NCI-H526 (cell line): ENCODE data around the gene MATR3.
A peak's percentile ranks its signal among the peaks of the same experiment; 100 is the strongest.
"Not testable (repeated sequence)": the region's sequence is repeated elsewhere in the genome, so short reads cannot be mapped to it uniquely, and the experiment has no call there.

Experiments used
- DNase-seq, 2 experiments: peaks; one replicate each; lab custom pipeline; 2025; lab: John Stamatoyannopoulos, UW

The MATR3 gene, protein sequence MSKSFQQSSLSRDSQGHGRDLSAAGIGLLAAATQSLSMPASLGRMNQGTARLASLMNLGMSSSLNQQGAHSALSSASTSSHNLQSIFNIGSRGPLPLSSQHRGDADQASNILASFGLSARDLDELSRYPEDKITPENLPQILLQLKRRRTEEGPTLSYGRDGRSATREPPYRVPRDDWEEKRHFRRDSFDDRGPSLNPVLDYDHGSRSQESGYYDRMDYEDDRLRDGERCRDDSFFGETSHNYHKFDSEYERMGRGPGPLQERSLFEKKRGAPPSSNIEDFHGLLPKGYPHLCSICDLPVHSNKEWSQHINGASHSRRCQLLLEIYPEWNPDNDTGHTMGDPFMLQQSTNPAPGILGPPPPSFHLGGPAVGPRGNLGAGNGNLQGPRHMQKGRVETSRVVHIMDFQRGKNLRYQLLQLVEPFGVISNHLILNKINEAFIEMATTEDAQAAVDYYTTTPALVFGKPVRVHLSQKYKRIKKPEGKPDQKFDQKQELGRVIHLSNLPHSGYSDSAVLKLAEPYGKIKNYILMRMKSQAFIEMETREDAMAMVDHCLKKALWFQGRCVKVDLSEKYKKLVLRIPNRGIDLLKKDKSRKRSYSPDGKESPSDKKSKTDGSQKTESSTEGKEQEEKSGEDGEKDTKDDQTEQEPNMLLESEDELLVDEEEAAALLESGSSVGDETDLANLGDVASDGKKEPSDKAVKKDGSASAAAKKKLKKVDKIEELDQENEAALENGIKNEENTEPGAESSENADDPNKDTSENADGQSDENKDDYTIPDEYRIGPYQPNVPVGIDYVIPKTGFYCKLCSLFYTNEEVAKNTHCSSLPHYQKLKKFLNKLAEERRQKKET

DNA sequence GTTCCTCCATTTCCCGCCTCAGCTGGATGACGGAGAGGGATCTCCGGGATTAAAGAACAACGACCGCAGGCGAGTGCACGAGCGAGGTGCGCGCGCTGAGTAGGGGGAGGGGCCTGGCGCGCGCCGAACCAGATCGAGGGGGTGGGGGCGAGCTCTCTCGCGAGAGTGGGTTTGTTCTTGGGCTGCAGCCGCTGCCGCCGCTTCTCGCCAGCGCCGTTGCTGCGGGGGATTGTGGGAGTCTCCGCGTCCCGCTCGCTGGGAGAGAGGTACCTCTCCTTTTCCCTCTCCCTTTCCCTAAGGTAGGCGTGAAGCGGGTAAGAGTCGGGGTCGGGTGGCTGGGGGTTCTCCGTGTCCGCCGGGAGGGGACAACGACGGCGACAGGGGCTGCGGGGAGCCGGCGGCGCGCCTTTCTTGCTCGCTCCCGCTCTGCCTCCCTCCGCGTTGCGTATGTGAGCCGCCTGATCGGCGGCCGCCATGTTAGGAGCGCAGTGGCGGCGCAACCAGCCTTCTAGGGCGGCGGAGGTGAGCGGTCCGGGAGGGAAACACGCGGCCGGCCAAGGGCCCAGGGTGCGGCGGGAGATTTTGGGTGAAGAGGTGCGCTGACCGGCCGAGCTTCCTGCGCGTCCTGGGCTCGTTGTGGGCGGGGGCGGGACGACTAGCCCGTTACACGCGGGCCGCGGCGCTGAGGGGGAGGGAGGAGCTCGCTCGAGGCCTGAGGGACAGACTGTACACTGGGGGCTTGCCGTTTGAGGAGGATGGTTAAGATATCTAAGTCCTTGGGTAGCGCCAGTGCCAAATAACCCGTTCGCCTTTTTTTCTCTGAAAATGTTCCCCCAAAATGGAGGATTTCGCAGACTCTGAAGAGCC lies at the start of gene MATR3:
MATR3 (plus strand) TSS at position 234 of the 867 bp plus-strand sequence. CDS start 13,676 bp downstream, outside the sequence.
- DNase-seq, result peak; percentile 98 to 99

DNA sequence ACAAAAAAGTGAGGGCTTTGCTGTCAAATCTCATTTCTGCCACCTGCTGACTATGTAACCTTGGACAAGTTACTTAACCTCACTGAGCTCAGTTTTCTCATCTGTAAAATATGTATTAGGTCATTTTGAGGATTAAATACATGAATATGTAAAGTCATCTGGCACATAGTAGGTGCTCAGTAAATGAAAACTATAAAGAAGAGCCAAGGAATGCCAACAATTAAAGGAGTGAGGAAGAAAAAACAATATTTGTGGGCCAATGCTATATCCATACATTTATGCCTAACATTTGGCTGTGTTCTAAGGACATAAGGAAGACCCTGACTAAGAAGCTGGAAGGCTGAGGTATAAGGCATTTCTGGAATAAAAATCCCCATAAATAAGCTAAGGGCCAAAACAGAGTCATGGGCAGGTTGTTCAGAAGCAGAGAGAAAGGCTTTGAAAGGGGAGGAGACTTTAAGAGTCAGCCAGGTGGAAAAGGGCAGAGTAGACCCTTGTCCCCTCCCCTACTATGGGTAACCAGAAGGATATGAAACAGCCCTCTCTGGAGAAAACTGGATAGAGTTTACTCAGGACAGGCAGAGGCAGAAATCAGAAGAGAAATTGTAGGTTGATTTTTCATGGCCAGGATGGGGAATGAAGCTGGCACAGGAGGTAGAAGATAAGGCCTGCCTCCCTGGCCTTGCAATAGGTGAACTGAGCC lies 47.8 kb upstream of the MATR3 start:
- DNase-seq, result no peak

DNA sequence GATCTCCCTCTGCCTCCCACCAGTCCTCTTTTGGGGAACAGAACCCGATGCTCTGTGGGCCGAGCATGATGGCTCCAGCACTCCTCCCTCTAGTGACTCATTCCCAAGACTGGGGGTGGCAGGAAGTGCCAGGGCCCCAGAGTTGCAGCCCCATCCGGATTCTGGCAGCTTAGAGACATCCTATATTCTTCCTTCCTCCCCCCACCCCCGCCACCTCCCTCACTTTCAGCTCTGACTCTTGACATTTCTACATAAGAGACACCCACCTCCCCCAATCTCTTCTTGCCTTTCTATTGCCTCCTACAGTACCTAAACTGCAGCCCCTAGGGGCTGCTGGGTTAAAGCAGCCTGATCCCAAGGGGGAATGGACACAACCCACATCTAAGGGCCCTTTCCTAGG lies 47.1 kb upstream of the MATR3 start:
- no peak for DNase-seq

DNA sequence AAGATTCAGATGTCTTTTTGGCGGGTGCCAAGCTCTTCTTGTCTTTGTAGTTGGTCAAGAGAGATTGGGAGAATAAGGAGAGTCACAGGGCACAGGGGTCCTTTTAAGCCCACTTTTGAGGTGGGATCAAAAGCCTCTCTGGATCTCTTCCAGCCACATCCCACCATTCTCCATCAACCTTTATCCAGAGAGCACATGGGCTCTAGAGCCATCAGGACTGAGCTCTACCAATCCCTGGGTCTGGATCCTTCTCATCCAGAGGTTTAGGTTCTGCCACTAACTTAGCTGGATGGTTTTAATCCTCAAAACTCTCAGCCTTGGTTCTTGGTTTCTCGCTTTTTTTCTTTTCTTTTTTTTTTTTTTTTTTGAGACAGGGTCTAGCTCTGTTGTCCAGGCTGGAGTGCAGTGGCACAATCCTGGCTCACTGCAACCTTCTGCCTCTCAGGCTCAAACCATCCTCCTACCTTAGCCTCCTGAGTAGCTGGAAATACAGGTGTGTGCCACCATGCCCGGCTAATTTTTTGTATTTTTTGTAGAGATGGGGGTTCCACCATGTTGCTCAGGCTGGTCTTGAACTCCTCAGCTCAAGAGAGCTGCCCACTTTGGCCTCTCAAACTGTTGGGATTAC lies 44.6 kb upstream of the MATR3 start:
- DNase-seq, result no peak

DNA sequence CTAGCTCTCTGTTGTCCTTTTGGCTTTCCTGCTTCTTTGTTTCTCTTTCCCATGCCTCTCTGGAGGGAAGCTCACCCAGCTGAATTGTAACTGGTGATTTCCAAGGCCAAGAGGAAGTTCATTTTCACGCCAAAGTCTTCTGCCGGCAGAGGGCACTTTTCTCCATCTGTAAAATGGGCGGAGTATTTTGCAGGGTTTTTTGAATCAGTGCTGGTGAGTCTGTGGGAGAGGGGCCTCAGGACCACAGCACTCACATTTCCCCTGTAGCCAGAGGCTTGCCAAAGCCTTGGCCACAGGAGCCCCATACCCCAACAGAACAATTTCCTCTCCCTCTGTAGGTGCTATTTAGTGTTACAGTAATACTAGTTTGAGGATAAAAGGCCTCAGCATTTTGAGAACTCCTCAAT lies 42.3 kb upstream of the MATR3 start:
- DNase-seq, result no peak

DNA sequence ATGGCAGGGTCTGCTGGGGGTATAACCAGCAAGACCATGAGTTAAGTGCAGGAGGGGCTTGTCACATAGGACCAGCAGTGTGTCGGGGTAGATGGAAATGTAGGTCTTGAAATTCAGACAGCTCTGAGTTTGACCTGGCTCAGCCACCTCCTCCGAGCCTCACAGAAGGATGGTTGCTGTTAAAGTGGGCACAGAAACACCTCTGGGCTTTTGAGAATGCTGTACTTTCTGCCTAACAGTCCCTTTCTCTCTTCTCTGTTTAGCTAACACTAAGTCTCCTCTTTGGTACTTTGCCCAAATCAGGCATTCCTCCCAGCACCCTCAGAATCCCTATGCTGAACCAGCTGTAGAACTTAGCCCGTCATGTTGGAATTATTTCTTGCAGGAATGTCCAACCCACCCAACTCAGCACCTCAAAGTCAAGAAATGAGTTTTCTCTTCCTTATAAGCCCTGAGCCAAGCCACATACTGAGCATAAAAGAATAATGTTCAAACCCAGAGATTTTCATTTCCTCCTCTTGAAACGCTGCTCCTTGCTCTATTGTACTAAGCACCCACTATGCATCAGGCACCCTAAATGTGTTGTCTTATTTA lies 41.7 kb upstream of the MATR3 start:
- no peak for DNase-seq

DNA sequence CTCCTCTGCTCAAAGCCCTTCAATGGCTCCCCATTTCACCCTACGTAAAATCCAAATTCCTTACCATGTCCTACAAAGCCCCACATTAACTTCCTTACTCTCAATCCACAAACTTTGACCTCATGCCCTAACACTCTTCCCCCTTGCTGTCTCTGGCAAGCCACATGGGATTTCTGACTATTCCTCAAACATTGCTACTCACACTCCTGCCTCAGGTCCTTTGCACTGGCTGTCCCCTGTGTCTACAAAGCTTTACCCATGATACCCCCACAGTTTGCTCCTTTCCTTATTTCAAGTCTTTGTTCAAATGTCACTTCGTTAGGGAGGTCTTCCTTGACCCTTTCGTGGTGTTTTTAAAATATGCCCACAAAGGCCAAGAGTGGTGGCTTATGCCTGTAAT lies 40.4 kb upstream of the MATR3 start:
- no peak for DNase-seq

DNA sequence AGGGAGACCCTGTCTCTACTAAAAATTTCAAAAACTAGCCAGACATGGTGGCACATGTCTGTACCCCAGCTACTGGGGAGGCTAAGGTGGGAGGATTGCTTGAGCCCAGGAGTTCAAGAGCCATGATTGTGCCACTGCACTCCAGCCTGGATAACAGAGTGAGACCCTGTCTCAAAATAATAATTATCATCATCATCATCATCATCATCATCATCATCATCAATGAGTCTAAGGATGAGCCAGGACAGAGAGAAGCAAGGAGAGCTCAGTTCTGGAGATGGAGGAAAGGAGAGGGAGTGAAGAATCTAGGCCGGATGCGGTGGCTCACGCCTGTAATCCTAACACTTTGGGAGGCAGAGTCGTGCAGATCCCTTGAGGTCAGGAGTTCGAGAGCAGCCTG lies 36.7 kb upstream of the MATR3 start:
- DNase-seq, result no peak

DNA sequence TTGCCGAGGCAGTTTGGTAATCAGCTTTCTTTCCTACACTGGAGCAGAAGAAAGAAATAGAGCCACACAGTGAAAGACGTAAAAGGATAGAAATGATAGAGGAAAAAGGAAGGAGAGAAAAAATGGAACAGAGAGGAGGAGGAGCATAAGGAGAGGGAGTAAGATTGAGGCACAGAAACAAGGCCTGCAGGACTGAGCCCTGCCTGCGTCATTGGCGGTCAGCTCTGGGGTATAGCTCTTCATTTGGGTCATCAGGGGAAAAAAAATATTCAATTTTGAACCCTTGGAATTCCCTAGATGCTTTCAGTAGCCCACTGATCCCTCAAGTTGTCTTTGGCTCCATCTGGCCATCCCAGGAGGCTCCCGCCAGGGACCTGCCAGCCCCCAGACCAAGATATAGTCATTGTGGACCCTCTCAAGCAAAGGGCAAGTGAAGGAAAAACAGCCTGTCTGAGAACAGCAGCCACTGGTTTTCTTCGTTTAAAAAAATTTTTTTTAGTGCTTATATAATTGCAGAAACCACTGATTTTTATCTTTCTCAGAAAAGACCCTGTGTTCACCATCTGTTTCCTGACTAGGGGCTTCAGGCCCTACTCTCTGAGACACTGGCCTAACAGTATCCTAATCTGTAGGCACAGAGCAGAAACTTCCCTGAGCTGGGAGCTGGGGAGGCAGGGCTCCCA lies 31.3 kb upstream of the MATR3 start:
- DNase-seq, result no peak

DNA sequence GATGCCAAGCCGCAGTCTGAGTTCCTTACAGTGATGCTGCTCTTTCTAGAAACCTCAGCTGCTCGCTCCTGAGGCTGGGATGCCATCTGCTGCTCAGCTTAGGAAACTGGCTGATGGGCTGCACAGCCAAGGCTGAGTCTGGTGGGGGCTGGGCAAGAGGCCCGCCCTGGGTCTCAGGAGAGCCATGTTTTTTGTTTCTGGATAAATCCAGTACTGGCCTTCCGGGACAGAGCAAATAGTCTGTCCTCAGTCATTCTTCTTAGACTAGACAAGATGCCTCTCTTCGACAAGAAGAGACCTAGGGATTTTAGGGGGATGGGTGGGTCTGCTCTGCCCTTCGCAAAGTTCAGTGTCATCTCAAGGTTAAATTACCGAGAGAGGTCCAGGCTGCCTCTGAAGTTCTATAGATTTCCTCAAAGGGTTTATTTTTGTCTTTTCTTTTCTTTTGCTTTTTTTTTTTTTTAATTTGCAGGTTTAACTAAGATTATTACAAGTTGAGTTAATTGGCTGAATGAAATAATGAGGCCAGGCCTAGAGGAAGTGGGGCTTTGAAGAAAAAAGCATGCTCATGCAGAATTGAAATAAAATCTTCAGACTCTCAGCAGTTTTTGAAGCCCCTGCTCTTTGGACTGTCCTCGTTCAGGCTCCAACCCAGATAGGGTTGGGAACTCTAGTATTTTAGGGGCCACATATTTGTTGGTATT lies 30.6 kb upstream of the MATR3 start:
- peak; percentile 85 to 98 for DNase-seq

DNA sequence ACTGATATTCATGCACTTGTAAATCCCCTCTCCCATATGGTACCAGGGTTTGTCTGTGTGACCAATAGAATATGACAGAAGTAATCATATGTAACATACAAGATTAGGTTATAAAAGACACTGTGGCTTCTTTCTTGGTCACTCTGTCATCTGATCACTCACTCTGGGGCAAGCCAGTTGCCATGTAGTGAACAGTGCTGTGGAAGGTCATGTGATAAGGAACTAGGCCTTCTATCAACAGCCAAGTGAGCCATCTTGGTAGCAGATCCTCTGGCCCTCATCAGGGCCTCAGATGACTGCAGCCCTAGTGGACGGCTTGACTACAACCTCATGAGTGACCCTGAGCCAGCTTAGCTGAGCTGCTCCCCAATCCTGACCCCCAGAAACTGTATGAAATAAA lies 30.0 kb upstream of the MATR3 start:
- no peak for DNase-seq

DNA sequence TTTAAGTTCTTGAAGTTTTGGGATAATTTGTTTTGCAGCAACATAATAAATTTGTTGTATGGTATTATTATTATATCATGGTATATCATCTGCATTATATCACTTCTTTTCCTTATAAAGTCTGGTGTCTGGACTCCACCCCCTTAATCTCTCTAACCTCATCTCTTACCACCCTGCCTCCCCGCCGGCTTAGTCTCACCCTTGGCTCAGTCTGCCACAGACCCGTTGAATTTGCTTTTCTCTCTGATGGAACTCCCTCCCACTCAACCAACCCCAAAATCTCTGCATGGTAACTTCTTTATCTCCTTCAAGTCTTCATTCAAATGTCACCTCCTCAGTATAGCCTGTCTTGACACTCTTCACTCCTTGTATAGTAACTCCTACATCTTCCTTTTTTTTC lies 29.6 kb upstream of the MATR3 start:
- DNase-seq, result no peak

DNA sequence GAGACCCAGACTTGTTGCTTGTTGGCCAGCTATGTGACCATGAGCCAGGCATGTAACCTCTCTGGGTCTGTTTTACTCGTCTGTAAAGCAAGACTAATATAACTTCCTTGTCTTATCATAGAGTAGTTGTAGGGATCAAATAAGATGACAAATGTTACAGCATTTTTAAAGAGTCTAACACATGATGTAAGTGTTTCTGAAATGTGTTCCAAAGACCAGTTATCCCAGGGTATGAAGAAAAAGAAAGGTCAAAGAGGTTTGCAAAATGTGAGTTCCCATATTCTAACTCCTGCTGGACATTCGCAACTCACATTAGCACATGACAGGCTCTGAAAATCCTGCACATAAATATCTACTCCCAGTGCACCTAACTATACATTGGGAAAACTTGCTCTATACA lies 28.5 kb upstream of the MATR3 start:
- DNase-seq, result no peak

DNA sequence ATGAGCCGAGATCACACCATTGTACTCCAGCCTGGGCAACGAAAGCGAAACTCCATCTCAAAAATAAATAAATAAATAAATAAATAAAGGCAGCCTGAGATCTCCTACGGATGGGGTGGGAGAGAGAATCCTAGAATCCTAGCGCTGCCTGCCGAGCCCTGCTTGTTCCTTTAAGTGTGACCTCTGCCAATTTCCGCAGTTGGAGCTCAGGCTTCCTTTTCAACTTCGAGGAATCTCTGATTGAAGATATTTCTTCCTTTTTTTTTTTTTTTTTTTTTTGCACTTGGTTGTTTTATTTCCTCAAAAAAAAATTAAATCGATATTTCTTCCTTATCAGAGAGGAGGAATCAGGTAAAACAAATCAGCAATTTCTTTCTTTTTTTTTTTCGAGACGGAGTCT lies 27.3 kb upstream of the MATR3 start:
- no peak for DNase-seq

DNA sequence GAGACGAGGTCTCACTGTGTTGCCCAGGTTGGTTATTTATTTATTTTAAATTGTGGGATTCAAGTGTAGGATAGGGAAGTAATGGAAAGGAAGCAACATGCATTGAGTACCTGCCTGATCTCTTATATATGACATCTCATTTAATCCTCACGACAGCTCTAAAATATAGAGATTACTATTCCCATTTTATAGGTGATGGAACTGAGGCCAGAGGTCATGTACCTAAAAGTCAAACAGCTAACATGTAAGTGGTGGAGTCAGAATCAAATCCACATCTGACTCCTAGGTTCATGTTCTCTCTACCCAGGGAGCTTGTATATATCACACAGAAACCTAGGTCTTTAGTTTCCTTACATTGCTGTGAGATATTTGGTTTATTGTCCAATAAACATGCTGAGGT lies 26.1 kb upstream of the MATR3 start:
- no peak for DNase-seq

DNA sequence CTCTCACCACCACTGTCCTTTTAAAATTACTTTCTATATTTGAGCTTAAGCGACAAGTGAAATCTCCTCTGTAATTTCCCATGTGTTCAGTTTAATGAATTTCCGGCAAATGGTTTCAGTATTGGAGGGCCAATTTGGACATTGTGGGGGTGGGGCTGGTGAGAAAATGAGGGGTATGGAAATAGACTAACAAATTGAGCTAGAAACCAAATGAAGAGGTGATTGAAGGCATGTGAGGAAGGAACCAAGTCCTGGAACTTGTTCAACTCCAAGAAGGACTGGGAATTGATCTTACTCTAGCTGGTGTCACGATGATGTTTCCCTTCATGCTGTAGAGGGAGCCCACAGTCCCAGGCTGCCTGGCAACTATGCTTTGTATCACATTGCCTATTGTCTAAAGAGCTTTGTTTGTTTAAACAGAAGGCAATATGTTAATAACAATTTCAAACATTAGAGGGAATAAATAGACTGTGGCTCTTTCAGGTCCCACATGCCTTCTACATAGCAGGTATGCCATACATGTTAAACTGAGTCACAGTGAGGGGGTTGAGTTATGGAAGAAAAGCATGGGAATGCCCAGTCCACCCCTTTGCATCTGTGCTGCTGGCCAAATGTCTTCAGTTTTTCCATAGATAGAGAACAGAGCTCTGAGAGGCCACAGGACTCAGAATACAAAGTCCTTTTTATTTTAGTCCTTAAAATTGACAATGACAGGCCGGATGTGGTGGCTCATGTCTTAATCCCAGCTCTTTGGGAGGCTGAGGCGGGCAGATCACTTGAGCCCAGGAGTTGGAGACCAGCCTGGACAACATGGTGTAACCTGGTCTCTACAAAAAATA lies 25.0 kb upstream of the MATR3 start:
- peak; percentile 33 to 58 for DNase-seq

DNA sequence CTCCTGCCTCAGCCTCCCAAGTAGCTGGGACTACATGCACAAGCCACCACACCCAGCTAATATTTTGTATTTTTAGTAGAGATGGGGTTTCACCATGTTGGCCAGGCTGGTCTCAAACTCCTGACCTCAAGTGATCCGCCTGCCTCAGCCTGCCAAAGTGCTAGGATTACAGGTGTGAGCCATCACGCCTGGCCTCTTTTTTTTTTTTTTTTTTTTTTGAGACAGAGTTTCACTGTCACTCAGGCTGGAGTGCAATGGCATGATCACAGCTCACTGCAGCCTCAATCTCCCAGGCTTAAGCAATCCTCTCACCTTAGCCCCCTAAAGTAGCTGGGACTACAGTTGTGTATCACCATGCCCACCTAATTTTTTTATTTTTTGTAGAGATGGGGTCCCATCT lies 22.8 kb upstream of the MATR3 start:
- DNase-seq, result not testable (repeated sequence)

DNA sequence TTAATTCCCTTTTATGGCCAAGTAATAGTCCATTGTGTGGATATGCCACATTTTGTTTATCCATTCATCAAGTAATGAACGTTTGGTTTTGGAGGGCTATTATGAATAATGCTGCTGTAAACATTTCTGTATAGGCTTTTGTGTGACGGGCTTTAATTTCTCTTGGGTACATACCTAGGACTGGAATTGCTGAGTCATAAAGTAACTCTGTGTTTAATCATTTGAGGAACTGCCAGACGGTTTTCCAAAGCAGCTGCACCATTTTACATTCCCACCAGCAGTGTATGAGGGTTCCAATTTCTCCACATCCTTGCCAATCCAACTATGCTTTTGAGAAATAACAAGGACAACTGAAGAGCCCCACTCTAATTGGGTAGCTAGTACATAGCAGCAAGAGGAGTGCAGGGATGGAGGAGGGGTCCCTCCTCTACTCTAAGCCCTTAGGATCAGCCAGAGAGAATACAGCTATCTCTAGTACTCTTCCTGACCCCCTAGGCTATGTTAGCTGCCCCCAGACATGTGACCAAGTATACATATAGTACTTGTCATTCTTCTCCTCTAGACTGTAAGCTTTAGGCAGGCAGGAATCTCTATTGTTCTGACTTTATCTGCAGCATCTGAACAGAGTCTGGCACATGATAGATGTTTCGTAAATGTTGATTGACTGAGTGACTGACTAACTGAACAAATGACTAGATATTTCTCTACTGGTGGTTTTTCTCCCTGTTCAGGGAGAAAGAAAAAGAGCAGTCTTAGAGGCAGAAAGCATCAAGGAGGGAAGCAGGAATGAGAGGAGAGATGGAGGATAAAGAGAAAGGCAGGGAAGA lies 22.1 kb upstream of the MATR3 start:
- no peak for DNase-seq
